GM12891 (cell line): ENCODE measurements around the gene ZC3H11A.

Source experiments
- PAX5 ChIP-seq: IDR thresholded peaks from 2 replicates; pipeline ENCODE4 v1.6.1; 2011; ENCODE audit warnings: low read length, moderate library complexity, mild to moderate bottlenecking; ENCODE audit not compliant: insufficient read depth, severe bottlenecking
- POLR2A ChIP-seq: IDR thresholded peaks from 2 replicates; pipeline ENCODE4 v1.6.1; 2011; ENCODE audit warnings: low read depth, low read length, control low read depth
- POLR2AphosphoS5 ChIP-seq: IDR thresholded peaks from 2 replicates; pipeline ENCODE4 v1.6.1; 2011; ENCODE audit warnings: low read depth, low read length, control low read depth
- POU2F2 ChIP-seq: IDR thresholded peaks from 2 replicates; pipeline ENCODE4 v1.6.1; 2011; ENCODE audit warnings: low read depth, mild to moderate bottlenecking, control low read depth, low read length, moderate library complexity
- SPI1 ChIP-seq: IDR thresholded peaks from 2 replicates; pipeline ENCODE4 v1.6.1; 2011; ENCODE audit warnings: low read depth, low read length, control low read depth
- TAF1 ChIP-seq: IDR thresholded peaks from 2 replicates; pipeline ENCODE4 v1.6.1; 2011; ENCODE audit warnings: low read depth, low read length, control low read depth

DNA sequence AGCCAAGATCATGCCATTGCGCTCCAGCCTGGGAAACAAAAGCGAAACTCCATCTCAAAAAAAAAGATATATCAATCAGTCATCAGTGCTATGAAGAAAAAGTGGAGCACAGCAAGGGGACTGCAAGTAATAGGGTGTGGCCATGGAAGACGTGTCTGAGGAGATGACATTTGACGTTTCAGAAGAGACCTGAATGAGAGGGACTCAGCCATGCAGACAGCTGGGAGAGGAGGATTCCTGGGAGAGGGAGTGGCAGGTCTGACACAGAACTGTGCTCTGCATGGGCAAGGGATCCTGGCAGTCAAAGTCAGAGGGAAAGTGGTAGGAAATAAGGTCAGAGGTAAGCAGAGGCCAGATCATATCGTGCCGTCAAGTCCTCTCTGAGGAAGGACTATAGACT, 27.2 kb upstream of the ZC3H11A start:
- no peak for TF ChIP-seq POLR2A
- TF ChIP-seq TAF1, result no peak
- TF ChIP-seq POLR2AphosphoS5, result no peak
- no peak for TF ChIP-seq SPI1
- TF ChIP-seq POU2F2, result no peak
- no peak for TF ChIP-seq PAX5
